ENCODE data around the gene NUDT9. TPM values are rescaled to one million over a fixed set of nuclear protein-coding genes. Genes with fewer than 3 reads are reported as not detected.
A peak's percentile ranks its signal among the peaks of the same experiment; 100 is the strongest.
"Not testable (repeated sequence)": the region's sequence is repeated elsewhere in the genome, so short reads cannot be mapped to it uniquely, and the experiment has no call there.

NUDT9 gene
- 11.0 and 14.0 TPM in 2 replicates for total RNA-seq (2014; rRNA removed; shearing (Covaris generic))
- 19.5 and 25.3 TPM in 2 replicates for polyA plus RNA-seq (2015; cell fraction: cytosol; rRNA removed)
- polyA plus RNA-seq (2015; cell fraction: nucleus; rRNA removed): 30.8 and 33.6 TPM in 2 replicates

GRCh38 chr4:87422104-87423052, at the start of gene NUDT9:
Gene NUDT9, plus strand, starts transcription at chr4:87422573. Its CDS starts 333 bp downstream, at chr4:87422906.
- DNase-seq (ENCODE audit: low read depth): peak; percentile 98

- DNase-seq (ENCODE audit: low read depth): peak; percentile 54
Measured at GRCh38 chr4:87375719-87376291, 46.6 kb upstream of the NUDT9 start.

- DNase-seq (ENCODE audit: low read depth): no peak
Measured at GRCh38 chr4:87377816-87378215, 44.6 kb upstream of the NUDT9 start.

GRCh38 chr4:87382116-87382515, 40.3 kb upstream of the NUDT9 start:
- DNase-seq (ENCODE audit: low read depth): no peak

GRCh38 chr4:87382931-87383330, 39.4 kb upstream of the NUDT9 start:
- no peak for DNase-seq (ENCODE audit: low read depth)

- not testable (repeated sequence) for DNase-seq (ENCODE audit: low read depth)
Measured at GRCh38 chr4:87384466-87385132, 37.8 kb upstream of the NUDT9 start.

GRCh38 chr4:87387237-87387636, 35.1 kb upstream of the NUDT9 start:
- DNase-seq (ENCODE audit: low read depth): no peak

- no peak for DNase-seq (ENCODE audit: low read depth)
Measured at GRCh38 chr4:87388901-87389300, 33.5 kb upstream of the NUDT9 start.

GRCh38 chr4:87390055-87390454, 32.3 kb upstream of the NUDT9 start:
- DNase-seq (ENCODE audit: low read depth): not testable (repeated sequence)

GRCh38 chr4:87390551-87390890, 31.9 kb upstream of the NUDT9 start:
- DNase-seq (ENCODE audit: low read depth): no peak

- peak; percentile 91 for DNase-seq (ENCODE audit: low read depth)
Measured at GRCh38 chr4:87390891-87391575, 31.3 kb upstream of the NUDT9 start, which contains the start of gene HSD17B11. Gene HSD17B11, minus strand, starts transcription at chr4:87391188. Its CDS starts 118 bp downstream, at chr4:87391070.

GRCh38 chr4:87391576-87392054, 30.8 kb upstream of the NUDT9 start:
- DNase-seq (ENCODE audit: low read depth): no peak

GRCh38 chr4:87392183-87392582, 30.2 kb upstream of the NUDT9 start:
- DNase-seq (ENCODE audit: low read depth): no peak

GRCh38 chr4:87395073-87395472, 27.3 kb upstream of the NUDT9 start:
- DNase-seq (ENCODE audit: low read depth): not testable (repeated sequence)

GRCh38 chr4:87395851-87396250, 26.5 kb upstream of the NUDT9 start:
- DNase-seq (ENCODE audit: low read depth): not testable (repeated sequence)

- no peak for DNase-seq (ENCODE audit: low read depth)
Measured at GRCh38 chr4:87399148-87399547, 23.2 kb upstream of the NUDT9 start.

GRCh38 chr4:87399954-87400353, 22.4 kb upstream of the NUDT9 start:
- no peak for DNase-seq (ENCODE audit: low read depth)

GRCh38 chr4:87403732-87404131, 18.6 kb upstream of the NUDT9 start:
- DNase-seq (ENCODE audit: low read depth): not testable (repeated sequence)

- DNase-seq (ENCODE audit: low read depth): no peak
Measured at GRCh38 chr4:87405211-87405820, 17.1 kb upstream of the NUDT9 start.

- DNase-seq (ENCODE audit: low read depth): no peak
Measured at GRCh38 chr4:87406462-87406861, 15.9 kb upstream of the NUDT9 start.

GRCh38 chr4:87406902-87407301, 15.5 kb upstream of the NUDT9 start:
- DNase-seq (ENCODE audit: low read depth): not testable (repeated sequence)
